HG02678 (cell line): ENCODE results near the gene HMOX2.

ENCODE experiments used
- ATAC-seq: cut with Tn5 transposase; IDR thresholded peaks from one replicate; pipeline ENCODE4 v1.9.1; 2021; ENCODE audit warnings: mild to moderate bottlenecking, moderate library complexity; ENCODE audit not compliant: unreplicated experiment

Gene HMOX2

DNA sequence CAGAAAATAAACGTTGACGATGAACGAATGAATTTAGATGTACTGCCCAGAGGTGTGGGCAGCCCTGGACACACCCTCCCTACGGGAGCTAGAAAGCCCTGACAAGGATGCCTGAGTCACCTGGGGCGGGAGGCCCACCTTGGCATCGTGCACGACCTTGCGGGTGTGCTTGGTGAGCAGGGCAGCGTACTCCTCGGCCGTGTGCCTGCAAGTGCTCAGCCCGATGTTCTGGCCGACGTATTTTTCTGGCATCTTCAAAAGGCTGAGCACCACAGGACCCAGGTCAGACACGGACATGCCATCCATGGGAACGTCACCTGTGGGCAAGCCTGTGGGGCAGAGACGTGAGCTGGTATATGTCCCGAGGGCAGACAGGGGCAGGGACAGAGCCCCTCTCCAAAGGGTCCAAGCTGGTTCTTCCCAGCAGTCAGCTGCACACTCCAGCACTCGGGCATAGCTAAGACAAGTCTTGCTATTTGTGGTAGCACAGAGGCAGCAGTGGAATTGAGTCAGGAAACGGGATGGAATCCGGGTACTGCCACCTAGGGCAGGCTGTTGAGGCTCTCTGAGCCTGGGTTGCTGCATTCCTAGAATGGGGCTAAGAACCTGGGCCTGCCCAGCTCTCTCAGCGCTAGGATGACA lies 12.6 kb upstream of the HMOX2 start:
- no peak for ATAC-seq

DNA sequence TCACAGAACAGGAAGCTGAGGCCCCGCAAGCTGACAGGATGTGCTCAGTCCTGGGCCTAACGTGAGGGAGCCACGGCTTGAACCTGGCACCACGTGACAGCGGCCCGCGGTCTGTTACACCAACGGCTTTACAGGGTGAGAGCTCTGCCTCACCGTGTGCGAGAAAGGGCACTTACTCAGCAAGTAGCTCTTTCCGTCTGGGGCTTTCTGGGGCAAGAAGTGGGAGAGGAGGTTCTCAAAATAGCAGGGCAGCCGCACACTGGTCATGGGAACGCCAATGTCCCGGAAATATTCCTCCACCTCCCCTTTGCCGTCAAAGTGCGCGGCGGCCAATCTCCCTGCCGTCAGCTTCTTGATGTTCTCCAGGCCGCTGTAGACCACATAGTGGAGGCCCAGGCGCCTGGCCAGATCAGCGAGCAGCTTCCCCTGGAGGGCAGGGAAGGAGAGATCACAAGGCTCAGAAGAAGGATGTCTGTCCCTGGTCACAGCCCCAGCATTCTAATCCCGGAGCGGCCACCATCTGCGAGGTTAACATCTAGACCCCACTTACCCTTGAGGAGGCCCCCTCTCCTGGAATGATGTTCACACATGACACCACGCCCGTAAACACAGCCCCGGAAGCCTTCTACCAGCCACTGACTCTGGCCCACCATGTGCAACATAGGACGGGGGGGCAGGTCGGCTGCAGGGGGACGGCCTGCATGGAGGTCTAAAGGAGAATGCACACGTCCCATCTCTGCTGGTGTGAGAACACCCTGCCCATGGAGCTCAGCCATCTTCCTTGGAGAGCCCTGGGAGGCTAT lies 10.0 kb upstream of the HMOX2 start:
- no peak for ATAC-seq

DNA sequence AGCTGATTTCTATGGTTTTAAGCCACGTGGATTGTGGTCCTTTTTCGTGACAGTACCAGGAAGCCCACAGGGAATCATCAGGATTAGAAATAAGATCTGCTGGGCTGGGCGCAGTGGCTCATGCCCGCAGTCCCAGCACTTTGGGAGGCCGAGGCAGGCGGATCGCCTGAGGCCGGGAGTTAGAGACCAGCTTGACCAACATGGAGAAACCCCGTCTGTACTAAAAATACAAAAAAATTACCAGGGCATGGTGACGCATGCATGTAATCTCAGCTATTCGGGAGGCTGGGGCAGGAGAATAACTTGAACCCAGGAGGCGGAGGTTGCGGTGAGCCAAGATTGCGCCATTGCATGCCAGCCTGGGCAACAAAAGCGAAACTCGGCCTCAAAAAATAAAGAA lies 8.3 kb upstream of the HMOX2 start:
- no peak for ATAC-seq

DNA sequence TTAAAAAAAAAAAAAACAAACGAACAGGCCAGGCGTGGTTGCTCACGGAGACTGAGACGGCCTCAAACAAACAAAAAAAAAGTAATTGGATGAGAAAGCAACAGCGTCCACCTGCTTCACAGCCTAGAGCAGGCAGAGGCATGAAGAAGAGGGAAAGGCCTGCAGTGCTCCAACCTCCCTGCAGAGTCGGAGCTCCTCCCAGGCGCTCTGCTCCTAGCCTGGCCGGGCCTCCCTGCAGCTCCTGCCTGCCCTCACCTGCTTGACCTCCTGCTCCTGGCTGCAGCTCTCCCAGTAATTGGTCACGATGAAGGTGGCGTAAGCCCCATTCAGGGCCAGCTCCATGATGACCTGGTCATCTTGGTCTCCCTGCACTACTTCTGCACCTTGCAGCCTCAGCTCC lies 7.2 kb upstream of the HMOX2 start:
- ATAC-seq: no peak

DNA sequence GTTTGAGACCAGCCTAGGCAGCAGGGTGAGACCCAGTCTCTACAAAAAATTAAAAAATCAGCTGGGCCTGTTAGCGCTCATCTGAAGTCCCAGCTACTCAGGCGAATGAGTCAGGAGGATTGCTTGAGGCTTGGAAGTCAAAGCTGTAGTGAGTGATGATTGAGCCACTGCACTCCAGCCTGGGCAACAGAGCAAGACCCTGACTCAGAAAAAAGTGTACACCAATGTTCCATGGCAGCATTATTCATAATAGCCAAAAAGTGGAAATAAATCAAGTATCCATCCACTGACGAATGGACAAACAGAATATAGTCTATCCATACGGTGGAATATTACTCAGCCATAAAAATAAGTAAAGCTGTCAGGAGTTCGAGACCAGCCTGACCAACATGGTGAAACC lies 4.3 kb upstream of the HMOX2 start:
- no peak for ATAC-seq

DNA sequence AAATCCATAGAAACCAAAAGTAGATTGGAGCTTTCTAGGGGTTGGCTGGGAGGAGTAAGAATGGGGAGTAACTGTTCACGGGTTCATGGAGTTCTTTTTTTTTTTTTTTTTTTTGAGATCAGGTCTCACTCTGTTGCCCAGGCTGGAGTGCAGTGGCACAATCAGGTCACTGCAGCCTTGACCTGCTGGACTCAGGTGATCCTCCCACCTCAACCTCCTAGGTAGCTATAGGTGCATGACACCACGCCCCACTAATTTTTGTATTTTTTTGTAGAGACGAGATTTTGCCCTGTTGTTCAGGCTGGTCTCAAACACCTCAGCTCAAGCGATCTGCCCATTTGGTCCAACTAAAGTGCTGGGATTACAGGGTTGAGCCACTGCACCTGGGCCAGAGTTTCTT lies 3.3 kb upstream of the HMOX2 start:
- ATAC-seq: no peak

DNA sequence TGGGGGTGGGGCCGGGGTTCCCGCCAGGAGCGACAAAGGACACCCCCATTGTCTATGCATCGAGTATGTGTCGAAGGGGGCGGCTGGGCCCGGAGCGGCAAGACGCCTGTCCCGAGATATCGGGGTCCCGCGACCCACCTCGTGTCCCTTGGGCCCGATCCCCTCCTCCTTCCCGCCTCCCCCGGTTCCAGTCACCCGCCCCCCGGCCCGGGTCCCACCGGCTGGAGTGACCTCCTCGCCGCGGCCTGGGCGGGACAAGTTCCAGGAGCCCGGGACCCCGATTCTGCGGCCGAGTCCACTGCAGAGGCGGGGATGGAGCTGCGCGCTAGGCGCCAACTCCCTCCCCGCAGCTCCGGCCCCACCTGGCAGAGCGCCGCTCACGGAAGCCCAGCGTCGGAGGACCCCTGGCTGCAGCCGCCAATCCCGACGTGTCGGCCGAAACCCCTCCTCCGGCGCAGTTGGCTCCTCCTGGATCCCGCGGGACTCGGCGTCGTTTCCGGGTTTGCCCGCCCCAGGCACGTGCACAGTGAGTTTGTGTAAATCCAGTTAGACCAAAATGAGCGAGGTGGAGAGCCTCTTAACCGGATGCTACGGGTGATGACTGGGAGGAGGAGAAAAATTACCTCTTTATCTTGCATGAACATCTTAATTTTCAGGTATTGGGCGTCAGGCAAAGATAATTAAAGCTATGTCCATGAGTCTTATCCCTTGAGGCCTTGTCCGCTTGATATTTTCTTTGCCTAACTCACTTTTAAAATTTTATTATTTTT lies 1.8 kb upstream of the HMOX2 start, which contains the start of gene NMRAL1:
TSS of gene NMRAL1 (minus strand) at position 434 of the 770 bp plus-strand sequence. CDS start 493 bp downstream, outside the sequence.
- peak; percentile 46 for ATAC-seq

DNA sequence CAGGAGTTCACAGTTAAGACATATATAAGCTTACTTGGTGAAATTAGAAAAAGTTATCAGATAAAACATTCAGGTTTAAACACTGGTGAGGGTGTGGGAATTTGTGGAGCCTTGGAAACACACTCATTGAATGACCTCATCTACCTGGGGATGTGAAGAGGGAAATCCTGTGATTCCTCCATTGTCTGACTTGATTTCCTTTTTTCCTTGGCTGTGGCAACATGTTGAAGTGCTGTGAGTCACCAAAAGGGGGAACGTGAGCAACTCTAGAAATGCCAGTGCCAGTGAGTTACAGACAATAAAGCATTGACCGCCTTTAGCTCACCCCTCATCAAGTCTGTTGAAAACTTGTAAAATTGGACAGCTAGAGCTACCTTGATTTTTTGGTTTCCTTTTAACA lies 1.8 kb downstream of the HMOX2 start:
- ATAC-seq: no peak

DNA sequence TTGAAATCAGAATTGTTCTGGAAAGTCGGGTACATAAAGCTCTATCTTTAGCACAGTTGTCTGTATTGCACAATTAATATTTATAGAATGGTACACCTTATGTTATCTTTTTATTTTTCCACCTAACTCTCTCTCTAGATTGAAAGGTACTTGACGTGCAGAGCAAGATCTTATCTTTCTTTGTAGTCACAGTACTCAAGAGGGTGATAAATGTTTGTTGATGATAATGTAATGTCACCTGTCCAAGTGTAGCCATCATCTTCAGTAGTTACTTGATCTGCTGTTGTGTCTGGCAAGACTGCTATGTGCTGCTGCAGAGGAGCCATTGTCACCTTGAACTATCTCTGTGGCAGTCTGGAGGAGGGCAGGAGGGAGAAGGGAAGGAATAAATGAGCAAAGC lies 5.3 kb downstream of the HMOX2 start:
- ATAC-seq: no peak

DNA sequence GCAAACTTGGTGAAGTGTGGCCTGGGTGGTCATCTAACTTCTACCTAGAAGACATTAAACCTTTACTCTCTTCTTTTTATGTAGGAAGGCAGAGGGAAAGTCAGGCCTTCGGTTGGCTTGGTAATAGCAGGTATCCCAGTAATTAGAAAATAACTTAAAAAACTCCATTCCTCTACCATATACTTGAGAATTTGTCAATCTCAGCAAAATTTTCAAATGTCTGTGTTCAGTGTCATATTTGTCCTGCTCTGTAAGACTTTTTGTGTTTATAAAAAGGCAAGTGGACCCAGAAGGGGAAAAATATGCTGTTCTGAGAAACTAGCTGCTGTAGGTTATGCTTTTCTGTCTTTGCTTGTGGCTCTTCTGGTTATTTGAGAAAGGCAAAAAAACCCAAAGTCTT lies 5.8 kb downstream of the HMOX2 start:
- no peak for ATAC-seq

DNA sequence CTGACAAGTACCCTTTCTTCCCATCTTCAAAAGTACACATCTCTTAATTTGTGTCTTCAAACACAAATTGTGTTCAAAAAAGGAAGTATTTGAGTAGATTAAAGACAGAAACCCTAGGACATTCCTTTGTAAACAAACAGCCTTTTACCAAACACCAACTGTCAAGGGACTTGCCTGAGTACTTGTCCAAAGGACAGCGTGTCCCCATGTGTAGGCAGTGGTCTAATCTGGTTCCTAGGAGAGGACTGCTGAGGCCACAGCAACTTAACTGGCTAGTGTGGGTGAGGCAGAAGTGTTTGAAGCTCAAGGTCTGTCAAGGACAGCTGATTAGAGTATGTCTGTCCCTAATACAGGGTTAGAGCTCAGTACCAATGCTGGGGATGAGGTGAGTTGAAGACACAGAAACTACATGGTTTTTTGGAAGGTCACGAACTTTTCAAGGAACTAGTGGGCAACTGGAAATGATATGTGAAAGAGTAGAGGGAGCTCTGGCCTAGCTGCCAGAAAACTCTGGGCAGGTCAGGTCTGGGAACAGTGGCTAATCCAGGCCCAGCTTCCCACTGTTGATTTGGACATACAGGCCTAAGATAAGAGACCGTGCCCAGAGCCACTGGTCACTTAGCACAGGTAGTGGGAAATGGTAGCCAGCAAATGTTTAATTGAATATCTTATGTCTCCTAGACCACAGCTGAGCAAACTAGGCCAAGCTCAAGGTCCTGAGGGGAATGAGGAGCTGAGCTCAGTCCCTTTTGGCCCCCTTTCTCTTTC lies 10.1 kb downstream of the HMOX2 start:
- no peak for ATAC-seq

DNA sequence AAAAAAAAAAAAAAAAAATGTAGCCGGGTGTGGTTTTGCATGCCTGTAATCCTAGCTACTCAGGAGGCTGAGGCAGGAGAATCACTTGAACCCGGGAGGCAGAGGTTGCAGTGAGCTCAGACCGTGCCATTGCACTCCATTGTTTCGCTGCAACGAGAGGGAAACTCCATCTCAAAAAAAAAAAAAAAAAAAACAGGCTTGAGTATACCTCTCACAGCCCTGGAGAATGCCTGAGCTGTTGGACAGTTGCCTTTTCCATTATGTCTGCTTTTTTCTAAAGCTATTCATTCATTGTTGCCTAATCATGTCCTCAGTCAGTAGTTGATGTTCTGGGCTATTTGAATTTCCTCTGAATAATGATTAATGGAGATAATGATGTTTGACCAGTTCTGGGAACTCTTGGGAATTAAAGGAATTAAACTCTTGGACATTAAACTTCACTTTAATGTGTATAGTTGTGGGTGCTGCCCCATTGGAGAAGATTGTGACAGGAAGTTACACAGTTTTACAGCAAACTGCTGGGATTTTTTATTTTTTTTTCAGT lies 11.8 kb downstream of the HMOX2 start:
- no peak for ATAC-seq

DNA sequence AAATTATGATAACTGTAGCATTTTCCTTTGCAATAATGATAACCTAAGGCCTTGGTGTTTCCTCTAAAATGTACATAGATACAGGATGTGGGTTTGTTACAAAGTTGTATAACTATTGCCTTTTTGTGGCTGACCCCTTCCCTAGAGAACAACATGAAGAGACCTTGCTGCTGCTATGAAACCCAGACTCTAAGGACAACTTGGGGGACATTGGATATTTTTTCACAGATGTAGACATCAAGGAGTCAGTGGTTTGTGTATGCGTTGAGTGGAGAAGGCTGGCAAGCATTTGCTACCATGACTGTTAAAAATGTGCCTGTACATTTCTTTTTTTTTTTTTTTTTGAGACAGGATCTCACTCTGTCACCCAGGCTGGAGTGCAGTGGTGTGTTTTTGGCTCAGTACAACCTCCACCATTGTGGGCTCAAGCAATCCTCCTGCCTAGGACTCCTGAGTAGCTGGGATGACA lies 12.3 kb downstream of the HMOX2 start:
- no peak for ATAC-seq

DNA sequence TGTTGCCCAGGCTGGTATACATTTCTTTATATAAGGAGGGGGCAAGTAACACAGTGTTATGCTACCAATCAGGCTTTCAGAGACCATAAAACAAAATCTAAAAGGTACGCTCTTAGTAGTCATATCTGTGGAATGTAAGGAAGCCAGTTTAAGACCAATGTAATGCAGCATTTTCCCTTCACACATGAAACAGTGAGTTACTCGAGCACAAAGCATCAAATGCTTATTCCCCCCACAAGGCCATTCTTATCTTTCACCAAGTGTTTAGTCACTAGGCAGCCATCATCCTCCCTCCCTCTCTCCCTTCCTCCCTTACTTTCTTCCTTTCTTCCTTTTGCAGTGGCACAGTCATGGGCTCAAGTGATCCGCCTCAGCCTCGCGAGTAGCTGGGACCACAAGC lies 12.8 kb downstream of the HMOX2 start:
- no peak for ATAC-seq

DNA sequence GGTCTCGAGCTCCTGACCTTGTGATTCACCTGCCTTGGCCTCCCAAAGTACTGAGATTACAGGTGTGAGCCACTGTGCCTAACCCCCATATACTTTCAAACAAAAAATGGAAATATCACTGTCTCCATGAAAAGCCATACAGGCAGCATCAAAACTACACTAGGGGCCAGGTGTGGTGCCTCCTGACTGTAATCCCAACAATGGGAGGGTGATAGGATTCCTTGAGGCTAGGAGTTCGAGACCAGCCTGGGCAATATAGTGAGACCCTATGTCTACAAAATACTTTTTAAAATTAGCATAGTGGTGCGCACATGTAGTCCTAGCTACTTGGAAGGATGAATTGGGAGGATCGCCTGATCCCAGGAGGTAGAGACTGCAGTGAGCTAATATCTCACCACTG lies 15.7 kb downstream of the HMOX2 start:
- no peak for ATAC-seq

DNA sequence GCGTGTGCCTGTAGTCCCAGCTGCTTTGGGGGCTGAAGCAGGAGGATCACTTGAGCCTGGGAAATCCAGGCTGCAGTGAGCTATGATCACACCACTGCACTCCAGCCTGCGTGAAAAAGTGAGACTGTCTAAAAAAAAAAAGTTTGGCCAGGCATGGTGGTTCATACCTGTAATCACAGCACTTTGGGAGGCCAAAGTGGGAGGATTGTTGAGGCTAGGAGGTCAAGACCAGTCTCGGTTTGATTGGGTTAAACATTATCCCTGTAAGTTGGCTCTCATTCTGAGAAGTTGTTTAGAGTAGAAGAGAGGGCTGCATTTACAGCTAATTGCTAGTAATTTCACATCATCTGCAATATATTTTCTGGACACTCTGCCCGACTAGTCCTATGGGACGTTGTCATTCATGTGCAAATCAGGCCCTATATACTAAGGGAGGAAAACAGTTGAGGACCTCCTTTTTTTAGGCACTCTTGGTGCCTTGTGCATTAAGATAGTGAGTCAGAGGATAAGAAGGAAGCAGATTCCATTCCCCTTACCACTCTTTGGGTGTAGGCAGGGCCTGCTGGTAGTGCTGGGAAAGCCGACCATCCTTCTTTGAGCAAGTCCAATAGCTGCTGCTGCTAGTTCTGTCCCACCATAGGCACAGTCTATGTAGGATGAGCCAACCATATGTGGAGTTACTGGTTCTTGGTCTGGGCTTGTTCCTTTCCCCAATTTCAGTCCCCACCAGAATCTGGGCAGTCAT lies 18.7 kb downstream of the HMOX2 start:
- ATAC-seq: no peak

DNA sequence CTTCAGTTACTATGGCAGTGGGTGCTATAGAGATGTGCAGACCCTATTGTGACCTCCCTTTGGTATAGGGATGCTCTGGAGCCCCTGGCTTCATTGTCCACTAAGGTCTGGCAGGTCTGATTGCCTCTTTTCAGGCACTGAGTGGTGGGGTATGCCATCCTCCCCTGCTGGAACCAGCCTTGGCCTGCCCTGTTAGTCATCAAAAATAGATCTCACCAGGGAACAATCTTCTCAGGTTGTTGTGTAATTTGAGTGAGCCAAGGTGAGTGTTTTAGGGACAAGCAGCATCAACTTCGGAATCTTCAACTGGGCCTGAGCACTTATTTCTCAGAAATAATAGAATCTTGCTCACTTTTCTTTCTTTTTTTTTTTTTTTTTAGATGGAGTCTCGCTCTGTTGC lies 19.6 kb downstream of the HMOX2 start:
- ATAC-seq: no peak

DNA sequence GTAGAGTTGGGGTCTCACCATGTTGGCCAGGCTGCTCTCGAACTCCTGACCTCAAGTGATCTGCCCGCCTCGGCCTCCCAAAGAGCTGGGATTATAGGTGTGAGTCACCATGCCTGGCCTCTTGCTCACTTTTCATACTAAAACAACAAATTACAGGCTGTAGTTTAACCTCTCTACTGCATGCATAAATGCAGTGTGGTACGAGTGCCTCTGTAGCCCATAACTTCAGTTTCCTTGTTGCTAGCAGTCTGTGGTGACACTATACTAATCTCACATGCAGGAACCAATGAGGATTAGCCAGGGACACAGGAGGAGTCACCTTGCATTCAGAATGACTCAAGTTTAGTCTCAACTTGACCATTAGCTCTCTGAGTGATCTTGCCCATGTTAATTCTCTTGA lies 20.1 kb downstream of the HMOX2 start:
- no peak for ATAC-seq

DNA sequence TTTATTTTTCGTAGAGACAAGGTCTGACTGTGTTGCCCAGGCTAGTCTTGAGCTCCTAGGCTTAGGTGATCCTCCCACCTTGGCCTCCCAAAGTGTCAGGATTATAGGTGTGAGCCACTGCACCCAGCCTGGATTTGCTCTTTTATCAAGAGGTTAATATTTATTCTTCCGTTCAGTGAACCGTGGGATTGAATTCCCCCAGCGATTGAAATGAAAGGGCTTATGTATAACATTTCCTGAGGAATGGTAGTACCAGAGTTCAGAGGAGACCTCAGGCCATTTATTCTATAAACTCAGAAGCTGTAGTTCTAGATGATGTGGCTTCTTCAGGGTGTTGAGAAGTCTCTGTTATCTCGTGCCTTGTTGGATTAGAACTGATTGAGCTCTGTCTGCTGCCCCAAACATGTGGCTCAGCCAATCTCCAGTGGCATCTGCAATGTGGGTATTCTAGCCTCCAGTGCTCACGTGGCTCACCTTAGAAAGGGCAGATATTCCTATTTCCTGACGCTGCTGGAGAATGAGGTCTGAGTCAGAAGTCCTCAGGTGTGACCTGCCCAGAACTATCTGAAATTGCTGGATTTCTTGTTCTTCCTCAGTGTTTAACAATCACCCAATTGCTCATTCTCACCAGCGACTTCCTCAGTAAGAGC lies 22.5 kb downstream of the HMOX2 start:
- no peak for ATAC-seq

DNA sequence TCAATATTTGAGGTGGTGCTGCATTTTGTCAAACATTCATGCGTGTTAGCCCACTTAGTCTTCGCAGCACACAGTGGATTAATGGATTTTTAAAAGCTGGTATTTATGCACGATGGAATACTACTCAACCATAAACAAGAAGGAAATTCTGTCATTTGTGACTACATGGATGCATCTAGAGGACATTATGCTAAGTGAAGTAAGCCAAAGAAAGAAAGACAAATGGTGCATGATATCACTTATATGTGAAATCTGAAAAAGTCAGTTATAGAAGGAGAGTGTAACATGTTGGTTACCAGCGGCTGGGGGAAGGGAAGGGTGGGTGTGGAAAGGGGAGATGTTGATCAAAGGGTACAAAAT lies 23.0 kb downstream of the HMOX2 start:
- ATAC-seq: no peak
